Heart left ventricle (tissue), 16 donors: ENCODE results near the gene ZFAND4. TPM values are rescaled to one million over a fixed set of nuclear protein-coding genes. Genes with fewer than 3 reads are reported as not detected.

ENCODE experiments used
- ATAC-seq, 4 donors: fragments of 200-7000 bp; cut with Tn5 transposase; one replicate each; pipeline ENCODE4 v1.9.1; 2020 to 2022; ENCODE audit warnings: moderate library complexity in 4 of 4, mild to moderate bottlenecking in 3 of 4, moderate number of reproducible peaks in 1 of 4
- DNase-seq, 5 donors: peaks; one replicate each; pipeline ENCODE4 v3.0.0-alpha.2; 2020
- H3K27ac ChIP-seq, 12 donors: fragments of 200-600 bp; sonication (generic) in 4 of 12; one replicate each; pipeline versions ENCODE4 v1.5.0 to v1.8.0; 2016 to 2022; ENCODE audit warnings: mild to moderate bottlenecking in 2 of 12
- H3K27me3 ChIP-seq, 9 donors: fragments of 200-600 bp; sonication (generic) in 2 of 9; one replicate each; pipeline versions ENCODE4 v1.5.1 to v1.8.0; 2016 to 2022; ENCODE audit warnings: mild to moderate bottlenecking in 3 of 9
- H3K36me3 ChIP-seq, 9 donors: fragments of 200-600 bp; sonication (generic) in 2 of 9; one replicate each; pipeline versions ENCODE4 v1.5.0 to v1.8.0; 2018 to 2022; ENCODE audit warnings: mild to moderate bottlenecking in 2 of 9
- H3K4me1 ChIP-seq, 12 donors: fragments of 200-600 bp; sonication (generic) in 4 of 12; one replicate each; pipeline versions ENCODE4 v1.5.0 to v1.8.0; 2016 to 2022; ENCODE audit warnings: mild to moderate bottlenecking in 3 of 12
- H3K4me3 ChIP-seq, 12 donors: fragments of 200-600 bp; sonication (generic) in 4 of 12; one replicate each; pipeline versions ENCODE4 v1.5.0 to v1.8.0; 2017 to 2022; ENCODE audit warnings: mild to moderate bottlenecking in 9 of 12, moderate library complexity in 4 of 12
- H3K9me3 ChIP-seq, 12 donors: fragments of 200-600 bp; sonication (generic) in 4 of 12; one replicate each; pipeline versions ENCODE4 v1.5.0 to v1.8.0; 2016 to 2022; ENCODE audit warnings: mild to moderate bottlenecking in 1 of 12
- CTCF ChIP-seq, 12 donors: fragments of 200-600 bp; sonication (generic) in 4 of 12; IDR thresholded peaks; one replicate each; pipeline versions ENCODE4 v1.5.0 to v1.8.0; 2018 to 2022; ENCODE audit warnings: antibody characterized with exemption in 12 of 12, mild to moderate bottlenecking in 5 of 12
- POLR2A ChIP-seq, 2 donors: fragments of 450-650 bp; IDR thresholded peaks; one replicate each; pipeline ENCODE4 v1.6.1; 2017; ENCODE audit warnings: antibody characterized with exemption in 2 of 2, mild to moderate bottlenecking in 2 of 2, moderate library complexity in 2 of 2
- WGBS, 4 donors: extraction: QIAGEN DNeasy Blood & Tissue Kit in 2 of 4; methylation state at CpG; one replicate each; pipeline versions ENCODE4 v1.1.5 to v1.1.7; 2013 to 2018; 5-methylcytosine and 5-hydroxymethylcytosine counted together
- intact Hi-C, 10 donors: fragments of 100-400 bp; cut with DNase I; formaldehyde crosslinking; loops; one replicate each; pipeline versions ENCODE4 v1.11.1 to v1.14.2; 2022
- polyA plus RNA-seq, 2 donors: library from polyadenylated mRNA; stranded (reverse); fragments of 200-250 nt; gene quantifications; one replicate each; pipeline ENCODE4 v1.2.3, GENCODE V29; 2013
- total RNA-seq, 9 donors: library from RNA; depleted of rRNA in 2 of 9; stranded (reverse); fragments of >200 nt in 2 of 9; fragmentation: NEBNext Ultra II Directional in 3 of 9; extraction: Animal tissue kit (Norgen Biotek cat#: 25700) in 3 of 9; gene quantifications; one replicate each; pipeline versions ENCODE4 v1.1.0 to v1.2.4, GENCODE V29; 2016 to 2023
- donor health status: ischemic (EF 13 %, LVEDD 7.1; RV severe dilation, severe dysfunction).
- donor health status: healthy with polysubstance abuse.
- donor health status: DM: no; HTN: yes; CAD: no.
- donor health status: DM: no; HTN: no; CAD: no.
- donor health status: ischemic (EF 25% LVEDD 6.9; RV normal size, moderate dysfunction).
- donor health status: ischemic (EF 25% LVEDD 5.7; RV mildly dilated, moderate dysfunction).
- donor health status: healthy.
- donor health status: DM: yes; HTN: yes; CAD: no.
- donor health status: ischemic (EF 35%, LVEDD 5.7; RV mildly dilated, moderate dysfunction).
- donor health status: nonischemic (EF 11% LVEDD 7.7; RV severe dilation, severe dysfunction).
- donor health status: DM: yes; HTN: yes; CAD: no.
- donor health status: PGD.
- donor health status: ischemic (EF 29% LVEDD 5.4; RV normal size, mild dysfunction).
- donor health status: nonischemic (EF 23%, LVEDD 6.1; RV moderate dilation, normal function).

Gene ZFAND4
- total and polyA plus RNA-seq, 11 donors: 3.4 to 15.5 (median 10.4) TPM

- Histone ChIP-seq H3K27ac (no peak overlapping the region), H3K36me3 (peaks cover 0 to 6% (median 0%) of the 10 kb centered on the region in 9 donors), H3K4me1 (peaks cover 0 to 29% (median 21%) of the 10 kb centered on the region in 12 donors), H3K4me3 (no peak overlapping the region), H3K27me3 (no peaks in the 10 kb centered on the region), H3K9me3 (peaks cover 0 to 19% (median 0%) of the 10 kb centered on the region in 12 donors)
- no peak for ATAC-seq
- WGBS, 4 donors: 85 to 94% (median 92%) methylated on average over 2 of the region's 2 CpGs
- DNase-seq: no peak
- TF ChIP-seq POLR2A (IDR thresholded peaks at IDR 0.05) (no peak), CTCF (IDR thresholded peaks at IDR 0.05) (no peak)
- intact Hi-C loops: loop anchor here in 8 of 10 donors (5.0 to 10.0 kb wide), 7 partner anchors 81 to 586 kb away; partner anchors contain the start of genes ZFAND4 (in 3 of the 8) and ZNF22 (in 1 of the 8)
These were observed 81.3 kb downstream of the ZFAND4 start for GRCh38 chr10:45591280-45591679.

GRCh38 chr10:45589868-45590267 lies 82.7 kb downstream of the ZFAND4 start:
- H3K36me3 ChIP-seq: peaks cover 0 to 6% (median 0%) of the 10 kb centered on the region in 9 donors
- DNase-seq: no peak
- peaks cover 0 to 29% (median 0%) of the 10 kb centered on the region in 12 donors for H3K9me3 ChIP-seq
- no peak for TF ChIP-seq CTCF (IDR thresholded peaks at IDR 0.05)
- no peak for TF ChIP-seq POLR2A (IDR thresholded peaks at IDR 0.05)
- H3K27ac ChIP-seq: no peak overlapping the region
- no peak for ATAC-seq
- intact Hi-C loops: loop anchor here in 8 of 10 donors (5.0 to 10.0 kb wide), 7 partner anchors 82 to 585 kb away; partner anchors contain the start of genes ZFAND4 (in 3 of the 8) and ZNF22 (in 1 of the 8)
- H3K4me3 ChIP-seq: no peak overlapping the region
- 89 to 100% (median 97%) methylated on average over 2 of the region's 2 CpGs for WGBS, 4 donors
- H3K27me3 ChIP-seq: no peaks in the 10 kb centered on the region
- H3K4me1 ChIP-seq: peaks cover 0 to 25% (median 19%) of the 10 kb centered on the region in 12 donors

- no peak for TF ChIP-seq CTCF (IDR thresholded peaks at IDR 0.05)
- TF ChIP-seq POLR2A (IDR thresholded peaks at IDR 0.05): no peak
- no peak for ATAC-seq
- intact Hi-C loops: no loop called here
- H3K36me3 ChIP-seq: peaks cover 0 to 6% (median 0%) of the 10 kb centered on the region in 9 donors
- H3K4me3 ChIP-seq: no peak overlapping the region
- no peaks in the 10 kb centered on the region for H3K27me3 ChIP-seq
- peaks cover 0 to 25% (median 19%) of the 10 kb centered on the region in 12 donors for H3K4me1 ChIP-seq
- H3K27ac ChIP-seq: no peak overlapping the region
- DNase-seq: no peak
- peaks cover 0 to 36% (median 3%) of the 10 kb centered on the region in 12 donors for H3K9me3 ChIP-seq
These were observed 83.6 kb downstream of the ZFAND4 start for GRCh38 chr10:45589009-45589408.

GRCh38 chr10:45586028-45586824 lies 86.3 kb downstream of the ZFAND4 start:
- Histone ChIP-seq H3K27me3 (no peaks in the 10 kb centered on the region), H3K4me1 (peaks cover 0 to 11% (median 2%) of the 10 kb centered on the region in 12 donors), H3K36me3 (peaks cover 0 to 6% (median 0%) of the 10 kb centered on the region in 9 donors), H3K27ac (no peak overlapping the region), H3K4me3 (no peak overlapping the region), H3K9me3 (peaks cover 0 to 36% (median 3%) of the 10 kb centered on the region in 12 donors)
- intact Hi-C loops: no loop called here
- TF ChIP-seq CTCF (IDR thresholded peaks at IDR 0.05) (no peak), POLR2A (IDR thresholded peaks at IDR 0.05) (no peak)
- ATAC-seq (no peak), DNase-seq (no peak)
- WGBS, 4 donors: 97 to 99% (median 98%) methylated on average over 3 of the region's 3 CpGs
